Measurements from ENCODE around the gene RBM47. TPM values are rescaled to one million over a fixed set of nuclear protein-coding genes. Genes with fewer than 3 reads are reported as not detected.
"Not testable (repeated sequence)": the region's sequence is repeated elsewhere in the genome, so short reads cannot be mapped to it uniquely, and the experiment has no call there.

Gene RBM47
- total and polyA plus RNA-seq, 9 of the 15 experiments (the other 6 are each of a cell fraction or from before 2014, with no cell fraction given) = 1.4 to 6.4 (median 3.3) TPM

- H3K27me3 ChIP-seq (ENCODE audit: control insufficient read depth in 2 of 2, insufficient read depth in 2 of 2, low read length in 2 of 2) = no peaks in the 10 kb centered on the region
- H2AFZ ChIP-seq (ENCODE audit: low read depth, low read length) = no peak overlapping the region
- no peak overlapping the region for H3K9ac ChIP-seq (ENCODE audit: insufficient read depth in 1 of 2, low read depth in 2 of 2, low read length in 2 of 2)
- H3K9me1 ChIP-seq (ENCODE audit: control insufficient read depth, insufficient read depth, low read length) = no peaks in the 10 kb centered on the region
- H3K9me3 ChIP-seq (replicated peaks; ENCODE audit: control insufficient read depth, insufficient read depth, low read depth, low read length) = no peaks in the 10 kb centered on the region
- no peak overlapping the region for H3K27ac ChIP-seq (ENCODE audit: extremely low read depth, low read depth, low read length)
- H3K4me1 ChIP-seq (replicated peaks in 1 of 2; ENCODE audit: control insufficient read depth in 2 of 2, insufficient read depth in 2 of 2, low read length in 2 of 2) = no peaks in the 10 kb centered on the region; a peak in 1 of 5 replicates
- POLR2A ChIA-PET = interaction anchor here (0.8 to 1.2 kb wide), 2 partner anchors 9 to 32 kb away, joined by 3 to 4 read pairs; no protein-coding TSS in a partner anchor
- in situ Hi-C loops (cut with MboI) = no loop called here
- BruUV-seq (replicated peaks) = no TSS peak
- no peaks in the 10 kb centered on the region for H3K79me2 ChIP-seq (ENCODE audit: control insufficient read depth, insufficient read depth, low read length)
- no peak overlapping the region for H3K4me3 ChIP-seq
- WGBS (ENCODE audit: insufficient coverage, low coverage, missing lambda C conversion rate) = 73% methylated on average over 4 of the region's 4 CpGs
- no peaks in the 10 kb centered on the region for H4K20me1 ChIP-seq (replicated peaks; ENCODE audit: control insufficient read depth, insufficient read depth, low read length)
- FAIRE-seq (no peak), DNase-seq (ENCODE audit: extremely low read depth in 1 of 4, low spot score in 3 of 4) (no peak), ATAC-seq (no peak)
- H3K36me3 ChIP-seq (ENCODE audit: control insufficient read depth, insufficient read depth, low read length) = no peaks in the 10 kb centered on the region
- intact Hi-C loops (cut with micrococcal nuclease) = no loop called here
- CTCF ChIA-PET (ENCODE audit: low intra/inter-chr PET ratio) = no interaction called here
- TF ChIP-seq ZNF197 (CRISPR knock-in tag; IDR thresholded peaks at IDR 0.05; ENCODE audit: low read depth) = no peak
- no peak for TF ChIP-seq DIDO1 (tag; IDR thresholded peaks at IDR 0.05; ENCODE audit: low read depth)
- TF ChIP-seq HNRNPH1 (optimal IDR thresholded peaks at IDR 0.05; ENCODE audit: low read depth, low read length) = no peak
- H3K4me2 ChIP-seq (ENCODE audit: insufficient read depth, low read length) = no peak overlapping the region
Observed at GRCh38 chr4:40546506-40546905, 83.2 kb downstream of the RBM47 start.

GRCh38 chr4:40545487-40545886 is 84.2 kb downstream of the RBM47 start:
- H3K9me1 ChIP-seq (ENCODE audit: control insufficient read depth, insufficient read depth, low read length); ATAC-seq; in situ Hi-C loops (cut with MboI); H3K27me3 ChIP-seq (ENCODE audit: control insufficient read depth in 2 of 2, insufficient read depth in 2 of 2, low read length in 2 of 2); intact Hi-C loops (cut with micrococcal nuclease); H3K4me1 ChIP-seq (replicated peaks in 1 of 2; ENCODE audit: control insufficient read depth in 2 of 2, insufficient read depth in 2 of 2, low read length in 2 of 2); H3K9ac ChIP-seq (ENCODE audit: insufficient read depth in 1 of 2, low read depth in 2 of 2, low read length in 2 of 2); H3K79me2 ChIP-seq (ENCODE audit: control insufficient read depth, insufficient read depth, low read length); H3K4me2 ChIP-seq (ENCODE audit: insufficient read depth, low read length); CTCF ChIA-PET (ENCODE audit: low intra/inter-chr PET ratio); H3K36me3 ChIP-seq (ENCODE audit: control insufficient read depth, insufficient read depth, low read length); H3K4me3 ChIP-seq; FAIRE-seq; H3K9me3 ChIP-seq (replicated peaks; ENCODE audit: control insufficient read depth, insufficient read depth, low read depth, low read length); H4K20me1 ChIP-seq (replicated peaks; ENCODE audit: control insufficient read depth, insufficient read depth, low read length); H3K27ac ChIP-seq (ENCODE audit: extremely low read depth, low read depth, low read length); DNase-seq (ENCODE audit: extremely low read depth in 1 of 4, low spot score in 3 of 4); BruUV-seq (replicated peaks); H2AFZ ChIP-seq (ENCODE audit: low read depth, low read length): not testable (repeated sequence)
- 78% methylated on average over 6 of the region's 6 CpGs for WGBS (ENCODE audit: insufficient coverage, low coverage, missing lambda C conversion rate)
- peak; percentile 46 for TF ChIP-seq RBM25 (IDR thresholded peaks at IDR 0.05; ENCODE audit: low read depth, low read length, severe bottlenecking)
- POLR2A ChIA-PET = interaction anchor here (1.2 kb wide), 1 partner anchor 31 kb away, joined by 3 read pairs; no protein-coding TSS in a partner anchor
